ENCODE results near the gene MDM1.

MDM1 gene

GRCh38 chr12:68281322-68282077, 50.7 kb downstream of the MDM1 start:
- no peak for DNase-seq (ENCODE audit: low spot score in 2 of 2)
- Mint-ChIP-seq H3K9me3 (no peaks in the 10 kb centered on the region), H3K4me3 (no peak overlapping the region), H3K4me1 (peaks cover 49% of the 10 kb centered on the region), H3K27ac (peak overlapping the region; percentile 57), H3K36me3 (peaks cover 6% of the 10 kb centered on the region)
- peak; percentile 44 for ATAC-seq

DNA sequence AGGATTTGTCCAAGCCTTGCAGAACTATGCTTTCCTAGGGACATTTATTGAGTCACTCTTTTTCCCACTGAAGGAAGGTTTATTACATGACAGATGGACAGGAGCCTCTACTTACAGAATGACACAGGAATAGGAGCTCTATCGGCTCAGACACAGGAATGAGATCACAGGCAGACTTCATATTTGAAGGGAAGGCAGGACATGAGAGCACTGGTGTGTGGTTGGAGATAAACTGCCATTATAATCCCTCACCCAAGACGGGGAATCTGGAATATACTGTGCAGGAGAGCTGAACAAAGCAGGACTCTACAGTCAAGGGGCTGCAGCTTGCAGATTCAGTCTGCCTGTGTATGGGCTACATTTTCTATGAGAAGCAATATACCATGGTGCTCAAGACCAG, 51.9 kb downstream of the MDM1 start:
- DNase-seq (ENCODE audit: low spot score in 2 of 2) (no peak), ATAC-seq (no peak)

DNA sequence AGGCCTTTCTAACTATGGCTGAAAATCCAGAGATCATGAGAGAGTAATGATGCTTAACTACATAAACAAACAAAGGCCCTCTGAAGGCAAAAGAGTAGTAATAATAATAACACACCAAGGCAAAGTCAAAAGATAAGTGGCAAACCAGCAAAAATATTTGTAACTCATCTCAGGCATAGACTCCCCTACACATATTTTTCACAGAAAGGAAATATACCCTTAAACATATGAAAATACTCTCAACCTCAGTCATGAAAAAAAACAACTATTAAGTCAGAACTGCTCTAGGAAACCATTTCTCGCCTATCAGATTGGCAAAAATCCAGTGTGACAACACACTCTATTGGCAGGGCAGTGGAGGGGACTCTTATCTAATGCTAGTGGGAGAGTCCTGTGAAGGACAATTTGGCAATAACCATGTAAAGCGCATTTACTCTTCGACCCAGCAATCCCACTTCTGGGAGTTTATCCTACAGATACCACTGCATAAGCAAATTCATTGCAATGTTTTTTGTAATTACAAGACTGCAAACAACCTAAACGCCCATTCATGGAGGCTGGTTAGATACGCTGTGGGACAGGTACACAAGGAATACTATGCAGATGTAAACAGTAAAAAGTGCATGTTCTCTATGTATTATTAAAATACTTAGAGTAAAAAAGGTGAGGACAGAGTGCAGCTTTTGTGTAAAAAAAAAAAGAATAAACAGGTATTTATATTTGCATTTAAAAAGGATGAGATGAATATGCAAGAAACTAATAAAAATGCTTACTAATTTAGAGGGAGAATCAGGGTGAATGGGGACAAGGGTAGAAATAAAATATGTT, 52.7 kb downstream of the MDM1 start:
- H3K36me3 Mint-ChIP-seq = peaks cover 6% of the 10 kb centered on the region
- H3K9me3 Mint-ChIP-seq = no peaks in the 10 kb centered on the region
- H3K27ac Mint-ChIP-seq = peak overlapping the region; percentile 84
- H3K4me1 Mint-ChIP-seq = peaks cover 56% of the 10 kb centered on the region
- peak overlapping the region; percentile 42 for H3K4me3 Mint-ChIP-seq
- no peak for DNase-seq (ENCODE audit: low spot score in 2 of 2)
- ATAC-seq = peak; percentile 72

More for the DNA sequence above, 51.9 kb downstream of the MDM1 start:
- H3K4me3 Mint-ChIP-seq = no peak overlapping the region
- H3K4me1 Mint-ChIP-seq = peaks cover 56% of the 10 kb centered on the region
- no peak overlapping the region for H3K27ac Mint-ChIP-seq
- H3K9me3 Mint-ChIP-seq = no peaks in the 10 kb centered on the region
- peaks cover 6% of the 10 kb centered on the region for H3K36me3 Mint-ChIP-seq

DNA sequence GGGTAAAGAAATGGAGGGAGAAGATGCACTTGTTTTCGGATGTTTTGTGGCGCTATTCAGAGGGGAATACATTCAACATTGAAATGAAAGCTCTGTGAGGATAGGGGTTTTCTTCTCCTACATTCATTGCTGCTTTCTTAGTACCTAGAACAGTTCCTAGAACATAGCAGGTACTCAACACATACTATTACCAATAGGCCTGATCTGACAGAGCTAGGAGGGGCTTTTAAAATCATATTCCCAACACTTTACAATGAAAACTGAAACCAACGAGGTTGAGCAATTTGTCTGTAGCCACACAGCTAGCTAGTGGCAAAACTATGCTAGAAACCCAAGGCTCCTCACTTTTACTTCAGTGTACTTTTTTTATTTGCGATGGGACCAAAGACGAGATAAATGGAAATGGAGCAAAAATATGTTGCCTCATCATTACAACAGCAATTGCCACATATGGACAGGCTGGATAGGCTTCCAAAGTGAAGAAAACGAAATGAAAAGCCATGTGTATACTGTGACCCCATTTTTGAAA, 55.7 kb downstream of the MDM1 start:
- DNase-seq (ENCODE audit: low spot score in 2 of 2) (no peak), ATAC-seq (peak; percentile 25)
- no peak overlapping the region for H3K27ac Mint-ChIP-seq
- H3K4me1 Mint-ChIP-seq = peaks cover 50% of the 10 kb centered on the region
- no peaks in the 10 kb centered on the region for H3K9me3 Mint-ChIP-seq
- H3K36me3 Mint-ChIP-seq = peaks cover 6% of the 10 kb centered on the region
- H3K4me3 Mint-ChIP-seq = peak overlapping the region; percentile 42

DNA sequence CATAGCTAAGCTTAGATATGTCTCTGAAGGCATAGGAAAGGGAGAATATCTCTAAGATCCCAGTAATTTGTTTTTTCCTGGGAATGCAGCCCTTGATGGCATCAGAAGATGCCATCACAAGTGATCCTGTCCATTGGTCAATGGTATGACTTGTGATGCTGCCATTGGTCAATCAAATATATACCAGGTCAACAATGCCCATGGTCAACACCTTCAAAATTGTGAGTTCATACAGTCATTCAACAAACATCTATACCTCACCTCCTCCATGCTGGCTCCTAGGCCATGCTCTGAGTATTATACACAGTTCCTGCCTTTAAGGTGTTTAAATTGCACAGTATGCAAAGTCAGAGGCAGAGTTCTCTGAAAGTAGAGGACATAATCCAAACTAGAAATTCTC, 59.4 kb downstream of the MDM1 start:
- ATAC-seq (no peak), DNase-seq (ENCODE audit: low spot score in 2 of 2) (no peak)
- Mint-ChIP-seq H3K36me3 (peaks cover 4% of the 10 kb centered on the region), H3K27ac (no peak overlapping the region), H3K9me3 (no peaks in the 10 kb centered on the region), H3K4me1 (peaks cover 42% of the 10 kb centered on the region), H3K4me3 (no peak overlapping the region)

DNA sequence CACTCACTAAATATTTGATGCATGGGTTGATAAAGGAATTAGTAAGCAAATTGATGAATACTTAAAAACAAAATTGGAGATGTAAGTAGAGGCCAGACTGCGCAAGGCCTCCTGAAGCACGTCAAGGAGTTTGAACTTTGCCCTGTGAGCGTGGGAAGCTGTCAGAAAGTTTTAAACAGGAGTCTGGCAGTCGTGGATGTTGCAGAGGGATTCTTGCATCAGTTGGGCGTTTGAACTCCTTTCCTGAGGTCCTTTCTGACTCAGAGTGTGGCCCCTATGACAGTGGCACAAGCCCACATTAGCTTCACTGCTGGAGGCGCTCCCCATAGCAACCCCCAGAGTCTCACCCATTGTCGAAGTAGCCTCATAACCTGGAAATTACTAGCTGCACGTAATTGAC, 60.8 kb downstream of the MDM1 start:
- Mint-ChIP-seq H3K36me3 (no peaks in the 10 kb centered on the region), H3K9me3 (no peaks in the 10 kb centered on the region), H3K27ac (no peak overlapping the region), H3K4me3 (no peak overlapping the region), H3K4me1 (peaks cover 29% of the 10 kb centered on the region)
- no peak for DNase-seq (ENCODE audit: low spot score in 2 of 2)
- ATAC-seq = no peak

DNA sequence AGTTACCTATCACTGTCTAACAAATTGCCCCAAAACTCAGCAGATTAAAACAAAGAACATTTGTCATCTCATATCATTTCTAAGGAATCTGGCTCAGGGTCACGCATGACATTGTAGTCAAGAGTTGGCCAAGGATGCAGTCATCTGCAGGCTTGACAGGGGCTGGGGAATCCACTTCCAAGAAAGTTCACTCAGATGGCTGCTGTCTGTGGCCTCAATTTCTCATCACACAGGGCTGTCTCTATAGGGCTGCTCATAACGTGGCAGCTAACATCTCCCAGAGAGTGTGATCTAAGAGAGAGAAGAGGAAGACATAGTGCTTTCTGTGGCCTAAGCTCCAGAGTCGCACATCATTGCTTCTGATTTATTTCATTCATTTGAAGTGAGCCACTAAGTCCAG, 61.8 kb downstream of the MDM1 start:
- peak; percentile 52 for ATAC-seq
- no peaks in the 10 kb centered on the region for H3K9me3 Mint-ChIP-seq

DNA sequence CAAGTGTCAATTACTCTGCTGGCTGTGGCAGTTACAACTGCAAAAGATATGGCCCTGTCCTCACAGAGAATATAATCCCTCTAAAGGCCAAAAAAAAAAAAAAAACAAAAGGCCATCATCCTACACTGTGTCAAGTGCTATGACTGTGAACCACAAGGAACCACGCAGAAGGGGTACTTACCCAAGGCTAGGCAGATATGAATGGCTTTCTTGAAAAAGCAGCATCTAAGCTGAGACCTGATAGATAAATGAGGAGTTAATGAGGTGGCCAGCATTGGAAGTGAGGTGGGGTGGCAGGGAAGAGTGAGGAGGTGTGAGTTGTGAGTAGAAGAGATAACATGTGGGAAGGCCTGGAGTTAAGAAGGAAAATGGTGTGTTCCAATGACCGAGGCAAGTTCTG, 62.4 kb downstream of the MDM1 start:
- Mint-ChIP-seq H3K4me1 (peaks cover 27% of the 10 kb centered on the region), H3K9me3 (no peaks in the 10 kb centered on the region), H3K27ac (peak overlapping the region; percentile 27), H3K36me3 (no peaks in the 10 kb centered on the region), H3K4me3 (no peak overlapping the region)
- ATAC-seq = peak; percentile 92
- no peak for DNase-seq (ENCODE audit: low spot score in 2 of 2)

More for the DNA sequence above, 61.8 kb downstream of the MDM1 start:
- H3K4me3 Mint-ChIP-seq = no peak overlapping the region
- H3K27ac Mint-ChIP-seq = no peak overlapping the region
- H3K36me3 Mint-ChIP-seq = no peaks in the 10 kb centered on the region
- DNase-seq (ENCODE audit: low spot score in 2 of 2) = no peak
- H3K4me1 Mint-ChIP-seq = peaks cover 24% of the 10 kb centered on the region

- no peak overlapping the region for H3K4me3 Mint-ChIP-seq
- ATAC-seq (no peak), DNase-seq (ENCODE audit: low spot score in 2 of 2) (peak in 1 of 2 donors; percentile 22)
- H3K4me1 Mint-ChIP-seq = peaks cover 35% of the 10 kb centered on the region
- H3K9me3 Mint-ChIP-seq = no peaks in the 10 kb centered on the region
- H3K27ac Mint-ChIP-seq = no peak overlapping the region
- no peaks in the 10 kb centered on the region for H3K36me3 Mint-ChIP-seq
Measured at GRCh38 chr12:68268967-68269366, 63.2 kb downstream of the MDM1 start.

GRCh38 chr12:68267892-68268396, 64.2 kb downstream of the MDM1 start:
- Mint-ChIP-seq H3K36me3 (no peaks in the 10 kb centered on the region), H3K9me3 (no peaks in the 10 kb centered on the region), H3K4me1 (peaks cover 35% of the 10 kb centered on the region), H3K27ac (no peak overlapping the region), H3K4me3 (no peak overlapping the region)
- ATAC-seq (peak; percentile 67), DNase-seq (ENCODE audit: low spot score in 2 of 2) (peak in 1 of 2 donors; percentile 57)

- Mint-ChIP-seq H3K36me3 (no peaks in the 10 kb centered on the region), H3K4me3 (no peak overlapping the region), H3K27ac (no peak overlapping the region), H3K4me1 (peaks cover 49% of the 10 kb centered on the region), H3K9me3 (no peaks in the 10 kb centered on the region)
- DNase-seq (ENCODE audit: low spot score in 2 of 2) (peak in 1 of 2 donors; percentile 20), ATAC-seq (no peak)
Measured at GRCh38 chr12:68264857-68265256, 67.3 kb downstream of the MDM1 start.

DNA sequence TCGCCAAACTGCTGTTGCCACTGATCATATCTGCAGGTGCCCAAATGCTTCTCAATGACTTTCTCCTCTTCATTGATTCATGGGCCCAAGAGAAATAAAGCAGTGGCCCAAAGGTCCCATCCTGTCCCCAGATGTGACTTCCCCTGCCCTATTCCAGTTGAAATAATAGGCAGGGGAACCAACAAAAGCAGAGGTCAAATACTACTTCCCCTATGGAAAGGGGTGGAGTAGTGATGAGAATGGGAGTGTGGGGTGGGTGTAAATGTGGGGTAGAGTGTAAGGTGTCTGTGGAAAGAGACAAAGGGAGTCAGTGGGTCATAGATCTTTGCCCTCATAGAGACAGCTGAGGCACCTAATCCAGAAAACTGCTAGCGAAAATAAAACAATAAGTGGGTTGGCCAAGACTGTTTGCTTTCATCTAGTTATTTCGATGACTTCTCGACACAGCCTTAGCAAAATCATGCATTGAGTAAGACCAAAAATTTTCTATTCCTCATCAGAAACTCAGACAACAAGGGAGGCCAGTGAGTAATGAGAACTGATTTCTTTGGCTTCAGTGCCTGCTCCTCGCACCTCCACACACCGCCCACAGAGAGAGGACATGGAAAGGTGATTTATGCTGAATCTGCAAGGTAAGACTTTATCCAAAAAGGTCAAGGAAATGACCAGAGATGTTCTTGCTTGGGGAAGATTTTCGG, 67.9 kb downstream of the MDM1 start:
- H3K4me3 Mint-ChIP-seq = no peak overlapping the region
- no peak overlapping the region for H3K27ac Mint-ChIP-seq
- H3K4me1 Mint-ChIP-seq = peaks cover 49% of the 10 kb centered on the region
- ATAC-seq = peak; percentile 45
- DNase-seq (ENCODE audit: low spot score in 2 of 2) = no peak
- H3K36me3 Mint-ChIP-seq = no peaks in the 10 kb centered on the region
- H3K9me3 Mint-ChIP-seq = no peaks in the 10 kb centered on the region

DNA sequence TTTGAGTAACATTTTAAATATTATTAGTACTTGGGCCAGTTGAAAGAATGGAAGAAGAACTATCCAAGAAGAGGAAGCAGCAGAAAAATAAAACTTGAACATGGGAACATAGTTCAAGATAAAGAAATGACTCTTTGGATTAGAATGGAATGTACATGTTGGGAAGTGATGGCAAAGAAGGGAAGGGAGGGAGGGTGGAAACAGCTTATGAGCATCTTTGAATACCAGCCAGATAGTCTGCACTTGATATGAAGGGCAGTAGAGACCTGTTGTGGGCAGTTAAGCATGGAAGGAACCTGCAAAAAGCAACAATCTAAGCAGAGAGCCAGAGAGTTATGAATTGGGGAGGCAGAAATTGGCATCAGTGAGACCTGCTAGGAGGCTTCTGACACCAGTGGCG, 68.8 kb downstream of the MDM1 start:
- no peaks in the 10 kb centered on the region for H3K9me3 Mint-ChIP-seq
- no peak overlapping the region for H3K27ac Mint-ChIP-seq
- ATAC-seq (no peak), DNase-seq (ENCODE audit: low spot score in 2 of 2) (peak in 1 of 2 donors; percentile 15)
- H3K4me1 Mint-ChIP-seq = peaks cover 51% of the 10 kb centered on the region
- no peak overlapping the region for H3K4me3 Mint-ChIP-seq
- H3K36me3 Mint-ChIP-seq = no peaks in the 10 kb centered on the region

- no peak overlapping the region for H3K4me3 Mint-ChIP-seq
- no peak overlapping the region for H3K27ac Mint-ChIP-seq
- H3K4me1 Mint-ChIP-seq = peaks cover 51% of the 10 kb centered on the region
- H3K36me3 Mint-ChIP-seq = no peaks in the 10 kb centered on the region
- DNase-seq (ENCODE audit: low spot score in 2 of 2) (no peak), ATAC-seq (peak; percentile 65)
- H3K9me3 Mint-ChIP-seq = no peaks in the 10 kb centered on the region
Measured at GRCh38 chr12:68261896-68262295, 70.3 kb downstream of the MDM1 start.

DNA sequence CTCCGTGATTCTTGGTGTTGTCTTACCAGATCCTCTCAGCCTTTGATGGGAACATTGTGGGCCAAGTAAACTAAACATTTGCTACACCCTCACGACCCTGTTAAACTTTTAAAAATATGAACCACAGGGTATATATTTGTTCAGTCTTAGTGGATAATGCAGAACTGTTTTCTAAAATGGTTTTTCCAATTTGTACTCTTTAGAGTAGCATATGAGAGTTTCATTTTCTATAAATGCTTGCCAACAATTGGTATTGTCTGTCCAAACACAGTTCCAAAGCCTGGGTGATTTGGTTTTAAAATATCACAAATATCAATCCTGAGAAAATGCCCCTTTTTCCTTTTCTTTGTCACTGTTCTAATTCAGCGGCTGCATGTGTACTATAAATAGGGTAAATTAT, 72.0 kb downstream of the MDM1 start:
- H3K27ac Mint-ChIP-seq = no peak overlapping the region
- no peak for DNase-seq (ENCODE audit: low spot score in 2 of 2)
- no peaks in the 10 kb centered on the region for H3K9me3 Mint-ChIP-seq

More for the DNA sequence above, 72.0 kb downstream of the MDM1 start:
- no peaks in the 10 kb centered on the region for H3K36me3 Mint-ChIP-seq
- H3K4me3 Mint-ChIP-seq = no peak overlapping the region
- H3K4me1 Mint-ChIP-seq = peaks cover 56% of the 10 kb centered on the region
- ATAC-seq = no peak

Measured in stimulated activated effector memory CD8-positive, alpha-beta T cell treated with anti-CD3 and anti-CD28 coated beads, Interleukin-12 subunit alpha, Interleukin-12 subunit beta, amount 100 ng/mL, for 72 hours (primary cell).